Measurements from ENCODE around the gene PAX5.

PAX5 gene

GRCh38 chr9:36902080-36902716, 131.9 kb downstream of the PAX5 start:
- no peak for DNase-seq (ENCODE audit: low read depth)

GRCh38 chr9:36901528-36901927, 132.5 kb downstream of the PAX5 start:
- DNase-seq (ENCODE audit: low read depth), result no peak

- DNase-seq (ENCODE audit: low read depth), result no peak
Measured at GRCh38 chr9:36900856-36901220, 133.2 kb downstream of the PAX5 start.

DNA sequence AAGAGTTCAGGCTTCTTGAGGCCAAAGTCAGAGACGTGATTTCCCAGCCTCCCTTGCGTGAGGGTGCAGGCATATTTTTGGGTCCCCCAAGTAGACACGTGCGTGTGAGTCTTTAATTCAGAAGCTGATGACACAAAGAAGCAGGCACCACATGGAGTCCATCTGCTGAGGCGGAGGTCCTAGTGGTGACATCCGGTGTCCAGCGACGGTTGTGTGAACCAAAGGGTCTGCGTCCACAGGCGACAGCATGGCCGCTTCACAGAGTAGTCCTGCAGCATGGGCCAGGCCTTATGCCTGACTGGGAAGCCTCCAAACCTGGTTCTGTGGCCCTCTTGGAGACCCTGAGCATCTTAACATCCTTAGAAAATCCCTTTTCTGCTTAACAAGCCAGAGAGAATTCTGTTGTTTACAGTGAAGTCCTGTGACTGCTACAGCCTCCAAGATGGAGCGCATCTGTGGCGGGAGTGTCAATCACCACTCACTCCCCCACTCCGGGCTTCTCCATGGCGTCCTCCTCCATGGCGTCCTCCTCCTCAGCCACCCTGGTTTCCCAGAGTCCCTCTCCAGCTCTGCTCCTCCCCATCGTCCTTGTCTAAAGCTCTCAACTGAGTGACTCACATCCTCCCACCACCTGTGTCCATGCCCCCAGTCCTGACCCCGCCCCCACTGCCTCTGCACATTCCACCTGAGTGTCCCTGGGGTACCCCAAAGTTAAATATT, 133.8 kb downstream of the PAX5 start:
- no peak for DNase-seq (ENCODE audit: low read depth)

- no peak for DNase-seq (ENCODE audit: low read depth)
Measured at GRCh38 chr9:36899406-36899805, 134.7 kb downstream of the PAX5 start.

DNA sequence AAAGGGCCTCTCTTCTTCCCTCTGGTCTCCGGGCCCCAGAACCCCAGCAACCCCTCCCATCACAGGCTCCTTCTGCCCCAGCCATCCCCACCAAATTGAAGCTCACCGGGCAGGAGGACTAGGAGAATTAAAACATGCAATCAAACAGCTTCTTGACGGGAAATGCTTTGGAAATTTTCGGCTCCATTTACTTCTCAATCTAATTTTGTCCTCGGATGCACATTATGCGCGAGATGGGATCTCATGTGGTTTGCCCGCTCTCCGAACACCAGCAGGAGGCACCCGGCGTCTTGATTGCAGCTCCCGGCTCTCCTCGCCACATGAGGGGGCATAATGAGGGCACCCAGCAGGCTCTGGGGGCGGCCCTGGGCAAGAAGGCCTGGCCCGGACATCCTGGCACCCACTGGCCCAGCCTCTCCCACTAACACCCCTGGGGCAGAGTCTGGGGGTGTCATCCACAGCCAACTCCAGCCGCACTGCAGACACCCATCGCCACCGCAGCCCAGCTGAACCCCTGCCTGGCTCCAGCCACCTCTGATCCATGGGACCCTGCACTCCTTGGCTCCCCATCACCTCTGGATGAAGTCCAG, 135.5 kb downstream of the PAX5 start:
- no peak for DNase-seq (ENCODE audit: low read depth)

- DNase-seq (ENCODE audit: low read depth), result no peak
Measured at GRCh38 chr9:36897478-36897877, 136.6 kb downstream of the PAX5 start.

DNA sequence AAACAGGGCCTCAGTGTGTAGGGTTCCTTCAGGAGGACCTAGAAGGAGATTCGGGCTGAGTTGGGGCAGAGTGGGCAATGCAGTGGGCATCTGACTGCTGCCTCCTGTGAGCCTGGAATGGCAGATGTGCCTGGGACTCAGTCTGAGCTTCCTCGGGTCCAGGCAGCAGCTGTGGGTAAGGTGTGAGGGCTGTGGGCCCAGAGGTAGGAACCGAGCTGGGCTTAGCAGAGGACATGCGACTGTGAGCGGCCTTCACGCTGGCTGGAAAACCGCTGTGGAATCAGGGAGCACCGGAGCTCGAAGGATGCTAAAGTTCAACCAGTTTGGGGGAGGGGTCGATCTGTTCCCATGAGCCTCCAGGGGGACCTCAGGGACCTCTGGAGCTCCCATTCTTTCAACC, 137.0 kb downstream of the PAX5 start:
- no peak for DNase-seq (ENCODE audit: low read depth)

GRCh38 chr9:36896296-36896695, 137.8 kb downstream of the PAX5 start:
- no peak for DNase-seq (ENCODE audit: low read depth)

DNA sequence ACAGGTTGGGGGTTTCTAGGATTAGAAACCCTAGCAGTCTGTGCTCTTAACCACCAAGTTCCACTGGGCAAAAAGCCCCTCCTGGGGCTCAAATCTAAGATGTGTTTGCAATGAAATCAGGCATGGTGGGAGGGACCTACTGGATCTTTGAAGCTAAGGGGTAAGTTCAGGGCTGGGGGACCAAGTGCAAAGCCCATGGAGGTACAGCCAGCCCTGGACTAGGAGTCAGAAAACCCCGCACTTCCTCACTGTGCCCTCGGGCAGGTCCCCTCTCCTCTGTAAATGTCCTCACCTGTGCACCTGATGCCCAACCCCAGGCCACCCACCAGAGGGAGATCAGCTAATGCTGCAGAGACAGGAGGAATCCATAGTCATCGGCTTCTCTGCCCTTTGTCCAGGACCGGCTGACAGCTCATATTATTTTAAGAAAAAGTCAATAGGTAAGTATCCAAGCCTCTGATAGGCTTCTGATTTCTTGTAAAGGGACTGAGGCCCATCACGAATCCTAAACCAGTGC, 138.3 kb downstream of the PAX5 start:
- DNase-seq (ENCODE audit: low read depth), result no peak

GRCh38 chr9:36894695-36895310, 139.3 kb downstream of the PAX5 start:
- no peak for DNase-seq (ENCODE audit: low read depth)

DNA sequence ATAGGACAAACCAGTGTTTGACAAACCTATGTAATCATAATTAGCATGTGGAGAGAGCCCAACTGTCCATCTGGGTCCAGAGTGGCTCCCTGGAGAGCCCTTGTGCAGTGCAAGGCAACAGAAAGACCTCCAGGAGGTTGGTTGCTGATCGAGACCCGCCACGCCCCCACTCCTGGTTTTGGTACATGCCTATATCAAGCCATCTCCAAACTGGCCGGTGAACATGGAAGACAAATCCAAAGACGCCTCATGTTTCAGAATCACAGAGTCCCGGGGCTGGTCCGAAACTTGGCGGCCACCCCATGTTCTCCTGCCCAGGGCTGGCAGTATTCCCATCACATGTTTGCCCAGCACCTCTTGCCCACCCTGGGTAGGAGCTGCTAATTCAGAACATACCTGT, 140.2 kb downstream of the PAX5 start:
- no peak for DNase-seq (ENCODE audit: low read depth)

DNA sequence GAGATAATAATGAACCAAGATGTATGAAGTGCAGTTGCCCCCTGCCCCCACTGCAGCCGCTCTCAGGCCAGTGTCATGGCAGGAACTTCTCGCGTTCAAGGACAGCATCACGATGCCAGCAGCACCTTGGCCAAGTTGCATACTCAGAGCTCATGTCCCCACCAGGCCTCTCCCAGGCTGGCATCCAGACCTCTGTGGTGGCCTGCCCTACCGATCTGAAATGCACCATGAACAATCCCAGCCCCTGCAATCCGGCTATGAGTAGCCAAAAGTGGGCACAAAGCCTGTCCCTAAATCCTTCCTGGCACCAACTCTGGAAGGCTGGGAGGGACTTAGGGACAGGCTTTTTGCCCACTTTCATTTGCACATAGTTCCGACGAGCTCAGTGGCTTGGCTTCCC, 140.9 kb downstream of the PAX5 start:
- no peak for DNase-seq (ENCODE audit: low read depth)

- no peak for DNase-seq (ENCODE audit: low read depth)
Measured at GRCh38 chr9:36892279-36892678, 141.8 kb downstream of the PAX5 start.

DNA sequence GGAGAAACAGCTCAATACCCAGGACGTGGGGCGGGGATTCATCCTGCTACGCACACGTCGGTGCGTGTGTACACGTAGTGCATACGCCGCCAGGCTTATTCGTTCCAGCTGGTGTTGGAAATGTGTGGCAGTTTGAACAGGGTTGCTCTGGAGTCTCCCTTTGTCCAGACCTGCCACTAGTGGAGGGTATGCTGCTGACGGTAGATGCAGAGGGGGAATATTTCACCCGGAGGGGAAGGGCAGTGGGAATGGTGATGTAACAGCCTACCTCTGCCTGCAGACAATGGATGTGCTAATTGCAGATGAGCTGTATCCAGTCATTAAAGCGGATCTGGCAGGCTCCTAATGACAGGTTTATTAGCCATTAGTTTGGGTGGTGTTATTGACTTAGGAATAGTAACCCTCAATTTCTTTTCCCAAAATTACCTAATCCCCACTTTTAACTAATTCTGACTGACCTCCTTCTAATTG, 142.7 kb downstream of the PAX5 start:
- DNase-seq (ENCODE audit: low read depth), result no peak

GRCh38 chr9:36889844-36890243, 144.2 kb downstream of the PAX5 start:
- no peak for DNase-seq (ENCODE audit: low read depth)

DNA sequence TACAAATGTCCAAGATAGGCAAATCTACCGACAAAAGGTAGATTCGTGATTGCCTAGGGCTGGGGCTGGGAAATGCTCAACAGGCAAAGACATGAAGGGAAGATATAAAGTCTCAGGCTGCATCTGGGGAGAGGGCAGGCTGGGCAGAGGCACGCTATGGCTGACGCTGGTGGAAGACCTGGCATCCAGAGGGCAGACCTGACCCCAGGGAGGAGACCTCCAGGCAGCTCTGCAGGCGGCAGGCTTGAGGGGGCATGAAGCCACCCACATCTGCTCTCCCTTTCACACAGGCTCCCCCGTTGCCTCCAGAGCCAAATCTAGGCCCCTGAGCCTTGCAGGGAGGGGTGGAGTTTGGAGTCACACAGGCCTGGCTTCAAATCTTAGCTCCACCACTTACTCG, 145.5 kb downstream of the PAX5 start:
- no peak for DNase-seq (ENCODE audit: low read depth)

- DNase-seq (ENCODE audit: low read depth), result no peak
Measured at GRCh38 chr9:36884721-36885120, 149.3 kb downstream of the PAX5 start.

GRCh38 chr9:36882594-36882993, 151.5 kb downstream of the PAX5 start:
- no peak for DNase-seq (ENCODE audit: low read depth)

- DNase-seq (ENCODE audit: low read depth), result no peak
Measured at GRCh38 chr9:36881743-36882441, 152.2 kb downstream of the PAX5 start.

DNA sequence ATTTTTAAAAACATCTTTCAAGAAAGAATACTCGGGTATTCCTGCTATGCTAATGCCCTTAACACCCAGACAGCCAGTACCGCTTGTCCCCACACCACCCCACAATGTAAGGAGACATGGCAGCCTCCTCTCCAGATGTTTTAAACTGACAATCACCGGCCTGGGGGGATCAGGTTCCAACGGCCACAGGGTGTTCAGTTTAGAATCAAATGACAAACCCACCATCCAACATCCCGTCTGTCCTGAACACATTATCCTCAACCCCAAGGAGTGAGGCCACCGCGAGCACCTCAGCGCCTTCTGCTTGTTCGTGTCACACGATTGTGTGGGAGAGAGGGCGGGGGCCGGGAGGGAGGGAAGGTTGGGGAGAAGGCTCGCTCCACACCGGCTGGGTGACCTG, 152.8 kb downstream of the PAX5 start:
- DNase-seq (ENCODE audit: low read depth), result no peak

- no peak for DNase-seq (ENCODE audit: low read depth)
Measured at GRCh38 chr9:36880075-36880474, 154.0 kb downstream of the PAX5 start.

Data from ELR (cell line).